Stimulated activated CD4-positive, alpha-beta T cell treated with anti-CD3 and anti-CD28 coated beads, Interleukin-15, amount 100 ng/mL, for 1 hour (primary cell): Measurements from ENCODE around the gene TMEM141.

Experiments used
- DNase-seq, 2 donors: peaks; one replicate each; pipeline ENCODE4 v3.0.0-alpha.2; 2020; ENCODE audit warnings: low read depth in 1 of 2, low spot score in 1 of 2

The TMEM141 gene

DNA sequence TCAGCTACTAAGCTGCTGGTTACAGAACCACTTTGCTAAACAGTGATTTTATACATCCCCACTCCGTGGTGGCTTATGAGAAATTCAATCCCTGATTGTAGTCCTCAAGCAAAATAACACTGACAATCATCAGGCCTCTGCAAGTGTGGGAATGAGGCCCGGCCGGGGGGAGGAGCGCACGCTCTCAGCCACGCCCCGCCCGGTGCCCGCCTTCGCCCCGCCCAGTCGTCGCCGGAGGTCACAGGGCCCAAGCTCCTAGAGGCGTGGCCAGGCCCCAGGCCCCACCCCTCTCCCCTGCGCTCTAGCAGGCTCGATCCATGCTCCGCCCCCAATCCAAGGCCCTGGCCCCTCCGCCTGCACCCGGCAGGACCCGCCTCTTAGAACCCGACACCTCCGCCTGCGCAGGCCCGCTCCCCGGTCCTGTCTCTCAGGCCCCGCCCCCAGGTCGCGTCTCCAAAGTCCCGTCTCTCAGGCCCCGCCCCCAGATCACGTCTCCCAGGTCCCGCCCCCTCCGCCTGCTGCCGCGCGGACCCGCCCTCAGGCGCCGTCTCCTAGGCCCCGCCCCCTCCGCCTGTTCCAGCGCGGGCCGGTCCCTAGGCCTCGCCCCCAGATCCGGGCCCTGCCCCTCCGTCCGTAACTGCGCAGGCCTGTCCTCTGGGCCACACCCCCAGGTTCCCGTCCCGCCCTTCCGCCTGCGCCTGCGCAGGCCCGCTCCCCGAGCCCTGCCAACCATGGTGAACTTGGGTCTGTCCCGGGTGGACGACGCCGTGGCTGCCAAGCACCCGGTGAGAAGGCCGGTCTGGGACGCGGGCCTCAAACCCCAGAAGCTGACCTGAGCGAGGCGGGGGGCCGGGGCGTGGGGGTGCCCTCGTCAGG lies at the start of gene TMEM141:
Gene TMEM141 (plus strand): TSS at position 705 of the 876 bp plus-strand sequence. CDS start 27 bp downstream, at position 732.
- DNase-seq: peak; percentile 100

DNA sequence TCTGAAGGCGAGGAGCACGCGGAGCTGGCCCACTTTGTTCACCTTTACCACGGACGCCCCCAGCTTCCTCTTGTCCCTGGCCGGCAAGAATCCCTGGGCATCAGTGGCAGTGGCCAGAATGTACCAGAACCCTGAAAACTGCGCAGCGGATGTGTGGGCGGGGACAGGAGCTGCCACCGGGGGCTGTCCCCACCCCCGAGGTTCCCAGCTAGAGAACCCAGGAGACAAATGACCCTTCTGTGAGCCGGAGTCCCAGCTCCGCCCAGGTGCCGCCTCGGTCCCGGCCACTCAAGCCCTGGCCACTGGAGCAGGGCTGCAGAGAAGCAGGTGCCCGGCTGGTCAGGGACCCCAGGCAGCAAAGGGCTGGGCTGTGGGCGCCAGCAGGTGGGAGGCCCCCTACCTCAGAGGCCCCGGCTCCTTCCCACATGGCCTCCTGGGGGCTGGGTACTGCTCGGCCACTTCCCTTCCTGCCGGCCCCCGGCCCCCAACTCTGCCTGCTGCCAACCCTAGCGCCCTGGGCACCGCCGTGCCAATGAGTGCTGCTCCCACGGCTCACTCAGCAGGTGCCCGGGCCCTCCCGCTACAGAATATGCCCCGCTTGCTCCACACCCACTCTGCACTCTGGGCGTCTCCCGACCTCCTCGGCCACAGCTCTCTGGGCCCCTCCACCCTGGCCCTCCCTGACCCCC lies 49.1 kb upstream of the TMEM141 start:
- no peak for DNase-seq

DNA sequence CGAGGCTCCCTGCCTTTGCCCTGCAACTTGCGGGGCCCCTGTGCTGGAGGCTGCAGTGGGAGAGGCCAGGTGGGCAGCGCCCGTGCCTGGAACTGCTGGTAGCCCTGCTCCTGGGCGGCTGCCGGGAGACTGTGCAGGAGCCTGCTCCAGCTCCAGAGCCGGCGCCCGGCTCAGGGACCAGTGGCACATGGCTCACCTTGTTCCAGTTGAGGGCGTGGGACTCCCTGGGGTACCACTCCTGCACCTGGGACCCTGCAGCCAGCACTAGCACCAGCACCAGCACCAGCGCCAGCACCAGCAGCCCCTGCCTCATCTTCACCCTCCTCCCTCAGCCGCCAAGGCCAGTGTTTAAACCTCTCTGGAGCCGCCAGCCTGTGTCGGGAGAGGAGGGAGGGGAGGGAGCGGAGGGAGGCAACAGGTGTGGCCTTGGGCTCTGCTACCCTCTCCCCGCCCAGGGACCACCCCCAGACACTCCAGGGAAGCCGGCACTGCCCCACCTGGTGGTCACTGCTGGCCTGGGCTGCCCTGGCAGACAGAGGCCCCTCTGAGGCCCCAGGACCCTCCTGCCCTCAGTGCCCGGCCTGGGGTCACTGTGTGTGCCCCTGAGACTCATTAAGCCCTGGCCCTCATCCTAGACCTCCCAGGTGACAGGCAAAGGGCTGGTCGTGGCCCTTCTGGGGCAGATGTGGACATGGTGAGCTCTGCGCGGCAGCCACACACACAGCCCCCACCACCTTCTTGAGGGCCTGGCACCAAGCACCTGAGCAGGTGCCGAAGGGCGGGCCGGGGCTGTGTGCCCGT lies 48.4 kb upstream of the TMEM141 start, which contains the start of gene LCN10:
Gene LCN10 (minus strand): TSS at position 350 of the 801 bp plus-strand sequence. CDS start 37 bp downstream, at position 313.
- no peak for DNase-seq

DNA sequence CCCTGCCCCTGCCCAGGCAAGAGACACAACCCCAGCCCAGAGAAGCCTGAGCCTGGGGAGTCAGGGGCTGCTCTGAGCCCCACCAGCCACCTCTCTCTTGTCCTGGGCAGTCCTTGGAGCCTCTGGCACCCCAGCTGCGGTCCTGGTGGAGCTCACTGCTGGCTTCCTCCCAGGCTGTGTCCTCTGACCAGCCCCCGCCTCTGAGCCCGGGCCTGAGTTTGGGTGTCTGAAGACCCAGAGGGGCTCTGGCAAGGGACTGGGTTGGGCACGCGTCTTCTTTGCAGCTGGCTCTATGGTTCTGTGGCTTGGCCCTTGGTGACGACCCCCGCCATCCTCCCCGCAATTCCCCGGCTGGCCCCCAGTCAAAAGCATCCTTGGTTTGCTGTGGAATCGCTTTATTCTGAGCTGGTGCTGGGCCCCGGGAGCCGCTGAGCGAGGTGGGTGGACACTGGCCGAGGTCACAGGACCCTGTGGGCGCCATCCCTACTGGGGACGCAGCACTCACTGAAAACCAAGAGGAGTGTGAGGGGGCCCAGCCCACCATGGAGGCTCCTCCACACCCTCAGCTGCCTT lies 47.4 kb upstream of the TMEM141 start:
- DNase-seq: no peak

DNA sequence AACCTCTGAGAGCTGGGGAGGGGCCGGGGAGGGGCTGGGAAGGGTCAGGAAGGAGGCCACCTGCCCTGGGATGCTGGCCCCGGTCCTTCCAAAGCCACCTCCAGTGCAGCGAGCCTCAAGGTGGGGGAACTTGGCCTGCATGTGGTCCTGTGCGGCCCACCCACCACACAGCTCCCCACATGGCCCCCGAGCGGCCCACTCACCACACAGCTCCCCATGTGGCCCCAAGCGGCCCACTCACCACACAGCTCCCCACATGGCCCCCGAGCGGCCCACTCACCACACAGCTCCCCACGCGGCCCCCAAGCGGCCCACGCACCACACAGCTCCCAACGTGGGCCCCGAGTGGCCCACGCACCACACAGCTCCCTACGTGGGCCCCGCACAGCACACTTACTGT lies 46.4 kb upstream of the TMEM141 start:
- no peak for DNase-seq

DNA sequence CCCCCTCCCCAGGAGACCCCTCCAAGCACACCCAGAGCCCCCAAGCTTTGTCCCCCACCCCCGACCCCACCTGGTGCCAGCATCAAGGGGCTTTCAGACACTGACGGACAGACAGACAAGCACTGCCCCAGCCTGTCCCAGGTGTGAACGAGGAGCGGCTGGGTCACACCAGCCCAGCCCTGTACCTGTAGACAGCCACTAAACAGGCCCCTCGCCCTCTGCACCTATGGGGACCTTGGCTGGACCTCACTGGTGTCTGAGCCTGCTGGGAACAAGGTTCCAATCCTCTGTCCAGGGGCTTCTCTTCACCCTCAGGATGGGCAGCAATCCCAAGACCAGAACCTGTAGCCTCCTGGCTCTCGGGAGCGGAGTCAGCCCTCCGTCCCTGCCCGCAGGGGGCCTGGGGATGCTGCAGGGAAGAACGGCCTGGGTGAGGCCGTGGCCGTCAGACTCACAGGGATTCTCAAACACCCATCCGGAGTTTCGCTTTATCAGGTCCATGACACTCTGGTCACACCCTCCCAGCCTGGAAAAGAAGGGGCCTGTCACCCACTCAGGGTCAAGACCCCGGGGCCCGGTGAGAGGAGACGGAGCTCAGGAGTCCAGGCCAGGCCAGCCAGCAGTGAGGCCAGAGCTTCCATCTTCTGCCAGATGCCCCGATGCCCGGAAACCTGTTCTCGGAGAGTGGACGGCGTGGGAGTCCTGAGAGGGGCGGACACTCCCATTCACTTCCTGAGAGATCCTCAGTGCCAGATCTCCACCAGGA lies 45.6 kb upstream of the TMEM141 start:
- DNase-seq: no peak

DNA sequence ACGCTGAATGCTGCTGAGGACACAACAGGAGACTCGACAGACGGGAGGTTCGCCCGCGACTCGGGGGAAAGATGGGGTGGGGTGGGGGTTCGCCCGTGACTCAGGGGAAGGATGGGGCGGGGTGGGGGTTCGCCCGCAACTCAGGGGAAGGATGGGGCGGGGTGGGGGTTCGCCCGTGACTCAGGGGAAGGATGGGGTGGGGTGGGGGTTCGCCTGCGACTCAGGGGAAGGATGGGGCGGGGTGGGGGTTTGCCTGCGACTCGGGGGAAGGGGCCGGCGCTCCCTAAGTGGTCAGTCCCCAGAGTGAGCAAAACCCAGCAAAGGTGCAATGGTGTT lies 45.0 kb upstream of the TMEM141 start:
- no peak for DNase-seq

DNA sequence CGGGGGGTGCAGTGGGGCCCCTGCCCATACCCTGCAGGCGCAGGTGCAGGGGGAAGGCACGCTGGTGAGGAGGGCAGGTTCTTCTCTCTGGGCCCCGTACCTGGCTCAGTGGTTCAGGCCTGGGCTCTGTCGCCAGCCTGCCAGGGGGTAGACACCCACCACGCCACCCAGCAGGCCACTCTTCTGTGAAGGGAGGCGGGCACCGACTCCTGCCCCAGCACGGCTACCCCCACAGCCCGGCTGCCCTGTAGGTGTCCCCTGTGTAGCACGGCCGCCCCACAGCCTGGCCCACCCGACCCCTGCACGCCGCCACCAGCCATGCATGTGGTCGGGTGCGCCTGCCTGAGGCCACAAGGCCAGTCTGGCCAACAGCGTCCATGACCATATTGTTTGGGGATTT lies 44.5 kb upstream of the TMEM141 start:
- DNase-seq: no peak

DNA sequence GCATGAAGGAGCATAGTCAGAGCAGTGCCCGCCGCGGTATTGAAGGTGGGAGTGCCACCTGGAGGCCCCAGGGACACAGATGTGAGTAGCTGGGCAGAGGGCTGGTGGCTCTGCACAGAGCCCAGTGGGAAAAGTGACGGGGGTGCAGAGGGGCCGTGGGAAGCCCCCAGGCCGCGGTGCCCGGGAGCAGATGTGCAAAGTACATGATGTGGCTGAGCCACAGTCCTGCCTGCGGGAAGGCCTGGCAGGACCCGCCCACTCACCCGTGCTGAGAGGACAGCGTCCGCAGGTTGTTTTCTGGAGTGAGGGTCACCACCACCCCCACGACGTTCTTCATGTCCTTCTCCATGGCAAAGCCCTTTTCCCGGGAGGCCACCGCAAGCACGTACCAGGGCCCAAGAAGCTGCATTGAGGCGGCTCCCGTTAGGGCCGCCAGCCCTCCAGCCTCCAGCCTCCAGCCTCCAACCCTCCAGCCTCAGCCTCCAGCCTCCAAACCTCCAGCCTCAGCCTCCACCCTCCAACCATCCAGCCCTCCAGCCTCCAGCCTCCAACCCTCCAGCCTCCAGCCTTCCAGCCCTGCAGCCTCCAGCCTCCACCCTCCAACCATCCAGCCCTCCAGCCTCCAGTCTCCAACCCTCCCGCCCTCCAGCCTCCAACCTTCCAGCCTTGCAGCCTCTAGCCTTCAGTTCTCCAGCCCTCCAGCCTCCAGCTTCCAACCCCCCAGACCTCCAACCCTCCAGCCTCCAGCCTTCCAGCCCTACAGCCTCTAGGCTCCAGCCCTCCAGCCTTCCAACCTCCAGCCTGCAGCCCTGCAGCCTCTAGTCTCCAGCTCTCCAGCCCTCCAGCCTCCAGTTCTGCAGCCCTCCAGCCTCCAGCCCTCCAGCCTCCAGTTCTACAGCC lies 43.7 kb upstream of the TMEM141 start:
- no peak for DNase-seq

DNA sequence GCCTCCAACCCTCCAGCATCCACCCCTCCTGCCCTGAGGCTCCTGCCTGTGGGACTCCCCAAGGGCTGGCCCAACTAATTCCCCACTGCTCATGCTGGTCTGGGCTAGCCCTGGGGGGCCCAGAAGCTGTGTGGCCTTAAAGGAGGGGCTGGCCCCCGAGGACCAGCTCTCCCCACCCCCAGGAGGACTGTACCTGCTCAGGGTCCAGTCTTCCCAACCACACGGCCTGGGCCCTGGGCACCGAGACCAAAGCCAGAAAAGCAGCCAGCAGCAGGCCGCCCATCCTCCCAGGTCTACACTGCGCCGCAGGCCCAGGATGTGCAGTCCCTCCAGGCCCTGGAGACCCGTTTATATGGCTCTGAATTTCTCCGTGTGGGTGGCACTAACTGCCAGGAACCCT lies 42.9 kb upstream of the TMEM141 start, which contains the start of gene LCN6:
Gene LCN6 (minus strand): TSS at position 325 of the 400 bp plus-strand sequence. CDS start 42 bp downstream, at position 283.
- no peak for DNase-seq

DNA sequence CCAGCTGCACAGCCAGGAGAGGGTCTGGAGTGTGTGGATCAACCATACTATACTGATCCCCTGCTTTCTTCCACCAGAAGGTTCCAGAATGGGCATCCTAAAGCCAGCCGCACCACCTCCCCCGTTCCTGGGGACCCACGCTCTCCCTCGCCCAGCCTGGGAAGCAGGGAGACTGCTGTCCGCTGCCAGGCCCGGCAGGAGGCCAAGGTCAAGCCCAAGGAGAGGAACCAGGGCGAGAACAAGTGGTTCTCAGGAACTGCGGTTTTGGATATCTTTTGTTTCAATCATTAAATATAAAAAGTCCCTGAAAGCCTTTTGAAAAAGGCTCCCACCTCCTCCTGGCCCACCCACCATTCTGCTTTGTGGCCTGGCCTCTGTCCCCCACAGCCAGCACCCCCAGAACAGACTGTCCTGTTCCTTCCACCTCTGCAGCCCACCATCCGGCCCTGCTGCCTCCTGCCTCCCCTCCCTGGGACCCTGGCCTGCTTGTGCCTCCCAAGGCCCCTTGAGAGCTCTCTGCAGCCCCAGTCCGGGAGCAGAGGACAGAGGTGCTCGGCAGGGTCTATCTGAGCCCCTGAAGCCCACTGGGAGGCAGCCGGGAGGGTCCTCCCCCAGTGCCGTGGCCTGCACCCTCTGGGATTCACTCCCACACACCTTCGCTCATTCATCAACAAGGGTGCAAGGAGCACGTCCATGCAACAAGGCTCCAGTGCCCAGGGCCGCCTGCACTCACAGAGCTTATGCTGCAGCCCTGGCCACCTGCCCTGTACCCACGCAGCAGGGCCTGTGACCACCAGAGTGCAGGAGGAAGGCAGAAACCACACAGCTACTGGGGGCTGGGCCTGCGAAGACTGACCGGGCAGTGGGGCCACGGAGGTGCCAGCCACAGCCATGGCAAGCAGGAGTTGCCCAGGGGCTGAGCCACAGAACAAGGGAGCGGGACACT lies 42.2 kb upstream of the TMEM141 start:
- no peak for DNase-seq

DNA sequence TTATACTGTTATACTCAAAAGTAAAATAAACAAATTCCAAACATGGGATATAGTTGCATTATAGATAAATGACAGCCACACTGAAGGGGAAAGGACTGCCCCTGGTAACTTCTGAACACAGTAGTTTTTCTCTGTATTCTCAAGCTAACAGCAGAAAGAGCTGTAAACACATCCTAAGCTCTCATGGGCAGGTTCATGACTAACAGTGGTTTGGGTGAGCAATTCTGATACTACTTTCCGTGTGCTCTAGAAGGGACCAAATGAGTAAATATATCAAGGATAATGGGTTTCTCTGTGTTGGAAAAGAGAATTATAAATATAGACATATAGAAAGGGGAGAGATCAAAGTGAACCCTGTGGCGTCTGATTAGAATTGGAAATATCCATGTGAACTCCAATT lies 40.6 kb upstream of the TMEM141 start:
- no peak for DNase-seq

DNA sequence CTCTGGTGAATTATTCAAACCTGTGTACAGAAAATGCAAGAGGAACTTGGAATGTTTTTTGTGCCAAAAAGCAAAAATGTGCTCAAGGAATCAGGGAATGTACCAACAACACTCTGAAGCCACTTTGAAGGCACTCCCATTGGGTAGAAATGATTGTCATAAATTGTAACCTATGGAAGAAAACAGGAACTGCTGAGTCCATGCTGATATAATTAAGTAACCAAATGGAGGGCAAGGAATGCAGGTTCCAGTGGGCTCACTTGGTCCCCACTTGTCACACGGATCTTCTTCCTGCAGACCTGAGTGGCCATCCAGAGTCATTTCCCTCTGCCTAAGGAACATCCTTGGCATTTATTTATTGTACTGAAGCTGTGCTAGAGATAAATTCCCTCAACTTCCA lies 39.9 kb upstream of the TMEM141 start:
- DNase-seq: no peak

DNA sequence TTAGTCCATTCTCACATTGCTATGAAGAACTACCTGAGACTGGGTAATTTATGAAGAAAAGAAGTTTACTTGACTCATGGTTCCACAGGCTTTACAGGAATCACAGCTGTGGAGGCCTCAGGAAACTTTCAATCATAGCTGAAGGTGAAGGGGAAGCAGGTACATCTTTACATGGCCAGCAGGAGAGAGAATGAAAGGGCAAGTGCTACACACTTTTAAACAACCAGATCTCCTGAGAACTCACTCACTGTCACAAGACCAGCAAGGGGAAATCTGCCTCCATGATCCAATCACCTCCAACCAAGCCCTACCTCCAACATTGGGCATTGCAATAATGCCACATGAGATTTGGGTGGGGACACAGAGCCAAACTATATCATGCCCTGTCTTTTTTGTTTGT lies 39.3 kb upstream of the TMEM141 start:
- no peak for DNase-seq

DNA sequence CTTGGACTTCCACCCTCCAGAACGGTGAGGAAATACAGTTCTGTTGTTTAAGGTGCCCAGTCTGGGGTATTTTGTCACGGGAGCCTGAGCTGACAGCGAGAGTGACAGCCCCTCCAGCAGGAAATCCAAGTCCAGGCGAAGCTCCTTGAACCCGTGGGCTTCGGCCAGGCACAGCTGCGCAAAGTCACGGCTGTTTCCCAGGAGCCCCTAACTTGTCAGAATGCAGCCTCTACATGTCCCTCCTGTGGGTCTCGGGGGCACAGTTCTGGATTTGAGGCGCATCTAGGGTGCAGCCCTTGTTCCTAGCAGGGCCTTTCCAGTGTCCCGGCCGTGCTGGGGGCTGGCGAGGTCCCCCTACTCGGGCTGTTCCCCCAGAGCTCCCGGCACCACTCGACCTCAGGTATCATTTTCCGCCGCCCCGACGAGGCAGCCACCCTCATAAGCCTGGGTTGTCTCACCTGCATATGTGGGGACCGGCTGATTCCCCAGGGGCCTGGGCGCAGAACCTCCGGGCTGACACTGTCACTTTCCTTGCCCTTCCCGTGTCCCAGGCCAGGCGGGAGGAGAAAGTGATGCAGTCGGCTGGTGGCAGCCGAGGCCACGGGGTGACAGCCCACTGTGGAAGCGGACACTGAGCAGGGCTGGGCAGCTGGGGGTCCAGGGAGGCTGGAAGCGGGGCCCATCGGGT lies 37.6 kb upstream of the TMEM141 start:
- DNase-seq: no peak

DNA sequence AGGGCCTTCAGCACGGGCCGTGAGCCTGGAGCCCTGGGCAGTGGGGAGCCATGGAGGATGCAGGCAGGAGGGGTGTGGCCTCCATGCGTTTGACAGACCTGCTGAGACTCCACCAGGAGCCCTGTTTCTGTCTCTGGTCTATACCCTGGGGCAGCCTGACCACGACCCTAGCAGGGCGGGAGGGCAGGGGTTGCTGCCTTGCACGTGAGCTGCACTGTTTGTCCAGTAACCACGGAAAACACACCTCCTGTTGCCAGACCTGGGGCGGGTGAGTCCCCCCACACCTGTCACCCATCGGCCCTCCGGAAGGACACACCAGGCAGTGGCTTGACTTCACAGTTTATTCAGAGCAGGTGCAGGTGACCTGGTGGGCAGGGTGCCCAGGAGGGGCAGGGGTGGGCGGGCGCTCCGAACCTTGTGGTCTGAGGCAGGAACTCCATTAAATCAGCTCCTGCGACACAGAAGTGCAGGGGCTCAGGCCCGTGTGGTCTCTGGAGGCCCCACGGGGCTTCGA lies 37.0 kb upstream of the TMEM141 start:
- DNase-seq: no peak

DNA sequence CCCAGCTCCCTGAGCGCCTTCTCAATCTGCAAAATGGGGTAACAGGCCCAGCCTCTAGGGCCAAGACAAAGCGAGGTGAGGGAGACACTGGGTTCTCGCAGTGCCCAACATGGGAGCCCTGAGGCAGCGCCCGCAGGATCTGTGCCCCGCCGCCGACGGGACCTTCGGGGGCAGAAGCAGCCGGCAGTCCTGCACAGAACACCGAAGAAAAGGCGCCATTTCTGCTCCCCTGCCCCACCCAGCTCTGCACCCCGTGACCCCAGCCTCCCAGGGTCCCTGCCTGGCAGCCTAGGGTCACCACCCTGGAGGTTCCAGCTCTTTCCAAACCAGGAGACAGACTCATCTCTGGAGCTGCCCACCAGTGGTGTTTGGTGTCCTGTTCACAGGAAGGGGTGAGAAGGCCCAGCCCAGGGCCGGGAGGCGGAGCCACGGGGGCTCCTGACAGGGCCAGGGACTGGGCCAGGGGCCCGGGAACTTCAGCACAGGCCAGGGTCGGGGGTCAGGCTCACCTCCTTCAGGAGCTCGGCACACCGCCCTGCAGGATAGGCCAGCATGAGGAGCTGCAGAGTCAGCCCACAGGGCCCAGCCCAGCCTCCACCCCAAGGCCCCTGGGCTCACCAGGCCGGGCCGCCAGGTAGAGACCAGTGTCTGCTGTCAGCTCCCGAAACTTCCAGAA lies 36.4 kb upstream of the TMEM141 start:
- DNase-seq: no peak
